GM23338 (cell line): ENCODE data around the gene P2RY6.

Experiments
- CREB1 ChIP-seq: fragments of 250-450 bp; sonication (Bioruptor Pico); IDR thresholded peaks from 2 replicates; pipeline ENCODE4 v1.5.0; 2020; ENCODE audit warnings: low read depth, mild to moderate bottlenecking, moderate library complexity
- EZH2 ChIP-seq: fragments of 200-600 bp; sonication (generic); IDR thresholded peaks from one replicate; pipeline ENCODE4 v1.8.0; 2017; ENCODE audit warnings: antibody characterized with exemption, mild to moderate bottlenecking, low read depth; ENCODE audit not compliant: unreplicated experiment
- EZH2phosphoT487 ChIP-seq: fragments of 200-600 bp; sonication (generic); IDR thresholded peaks from one replicate; pipeline ENCODE4 v1.8.1; 2018; ENCODE audit warnings: antibody characterized with exemption; ENCODE audit not compliant: unreplicated experiment
- JUNB ChIP-seq: IDR thresholded peaks from one replicate; pipeline ENCODE4 v1.6.1; 2016; ENCODE audit warnings: antibody characterized with exemption; ENCODE audit not compliant: unreplicated experiment
- NANOG ChIP-seq: IDR thresholded peaks from 2 replicates; pipeline ENCODE4 v1.6.1; 2016; ENCODE audit warnings: antibody characterized with exemption, borderline replicate concordance
- POLR2AphosphoS5 ChIP-seq: IDR thresholded peaks from 2 replicates; pipeline ENCODE4 v1.6.1; 2016; ENCODE audit warnings: antibody characterized with exemption, low read depth
- STAT1 ChIP-seq: IDR thresholded peaks from one replicate; pipeline ENCODE4 v1.6.1; 2016; ENCODE audit warnings: antibody characterized with exemption; ENCODE audit not compliant: unreplicated experiment
- ZNF114 ChIP-seq: fragments of 250-450 bp; sonication (Bioruptor Pico); IDR thresholded peaks from 2 replicates; pipeline ENCODE4 v1.5.0; 2020; ENCODE audit warnings: mild to moderate bottlenecking, moderate library complexity
- ZNF331 ChIP-seq: fragments of 250-450 bp; sonication (Bioruptor Pico); IDR thresholded peaks from 2 replicates; pipeline ENCODE4 v1.5.0; 2020; ENCODE audit warnings: low read depth, mild to moderate bottlenecking, moderate library complexity
- TF ChIP-seq, protein P1 (sequence below), 2 experiments: fragments of 200-600 bp in 1 of 2; sonication (generic) in 1 of 2; conservative IDR thresholded peaks; 2 replicates each; pipeline versions ENCODE4 v1.5.1 to v1.6.1; 2016 to 2017; ENCODE audit warnings: antibody characterized with exemption in 2 of 2, low read depth in 2 of 2, mild to moderate bottlenecking in 2 of 2, moderate library complexity in 1 of 2
- TF ChIP-seq, protein P2 (sequence below): IDR thresholded peaks from one replicate; pipeline ENCODE4 v1.6.1; 2018; ENCODE audit warnings: antibody characterized with exemption; ENCODE audit not compliant: unreplicated experiment
- TF ChIP-seq, protein P3 (sequence below): IDR thresholded peaks from 2 replicates; pipeline ENCODE4 v1.6.1; 2016; ENCODE audit warnings: antibody characterized with exemption
- TF ChIP-seq, protein P4 (sequence below): fragments of 250-450 bp; sonication (Bioruptor Pico); IDR thresholded peaks from 2 replicates; pipeline ENCODE4 v1.5.0; 2020; ENCODE audit warnings: mild to moderate bottlenecking, moderate library complexity

DNA sequence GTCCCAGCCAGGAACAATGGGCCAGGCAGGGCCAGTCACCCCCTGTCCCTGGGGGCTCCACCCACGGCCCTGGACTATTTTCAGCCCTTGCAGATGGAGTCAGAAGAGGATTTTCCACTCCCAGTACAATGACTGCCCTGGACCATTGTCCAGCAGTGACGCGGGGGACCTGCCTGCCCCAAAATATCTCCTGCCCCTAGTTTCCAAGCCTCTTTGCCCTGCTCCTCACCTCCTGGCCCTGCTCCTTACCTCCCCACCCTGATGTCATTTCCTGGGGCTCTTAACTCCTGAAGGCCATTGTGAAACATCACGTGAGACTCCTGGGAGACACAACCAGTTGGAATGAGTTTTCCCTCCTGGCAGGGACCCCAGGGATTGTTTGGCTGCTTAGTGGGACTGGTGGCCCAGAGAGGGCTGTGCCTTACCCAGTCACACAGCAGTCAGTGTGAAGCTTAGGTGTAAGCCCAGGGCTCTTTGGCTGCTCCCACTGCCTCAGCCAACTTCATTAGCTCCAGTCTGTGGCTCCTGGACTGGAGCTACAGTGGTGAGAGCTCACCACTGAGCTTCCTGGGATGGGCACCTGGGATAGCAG is 31.9 kb upstream of the P2RY6 start:
- TF ChIP-seq, protein P1, sequence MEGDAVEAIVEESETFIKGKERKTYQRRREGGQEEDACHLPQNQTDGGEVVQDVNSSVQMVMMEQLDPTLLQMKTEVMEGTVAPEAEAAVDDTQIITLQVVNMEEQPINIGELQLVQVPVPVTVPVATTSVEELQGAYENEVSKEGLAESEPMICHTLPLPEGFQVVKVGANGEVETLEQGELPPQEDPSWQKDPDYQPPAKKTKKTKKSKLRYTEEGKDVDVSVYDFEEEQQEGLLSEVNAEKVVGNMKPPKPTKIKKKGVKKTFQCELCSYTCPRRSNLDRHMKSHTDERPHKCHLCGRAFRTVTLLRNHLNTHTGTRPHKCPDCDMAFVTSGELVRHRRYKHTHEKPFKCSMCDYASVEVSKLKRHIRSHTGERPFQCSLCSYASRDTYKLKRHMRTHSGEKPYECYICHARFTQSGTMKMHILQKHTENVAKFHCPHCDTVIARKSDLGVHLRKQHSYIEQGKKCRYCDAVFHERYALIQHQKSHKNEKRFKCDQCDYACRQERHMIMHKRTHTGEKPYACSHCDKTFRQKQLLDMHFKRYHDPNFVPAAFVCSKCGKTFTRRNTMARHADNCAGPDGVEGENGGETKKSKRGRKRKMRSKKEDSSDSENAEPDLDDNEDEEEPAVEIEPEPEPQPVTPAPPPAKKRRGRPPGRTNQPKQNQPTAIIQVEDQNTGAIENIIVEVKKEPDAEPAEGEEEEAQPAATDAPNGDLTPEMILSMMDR (conservative IDR thresholded peaks at IDR 0.05; ENCODE audit: low read depth in 2 of 2) = no peak
- TF ChIP-seq EZH2 (no peak), EZH2phosphoT487 (no peak), JUNB (no peak), POLR2AphosphoS5 (no peak), CREB1 (CRISPR knock-in tag) (no peak), STAT1 (no peak), NANOG (no peak), ZNF114 (CRISPR knock-in tag) (no peak), ZNF331 (no peak)
- TF ChIP-seq, protein P2, sequence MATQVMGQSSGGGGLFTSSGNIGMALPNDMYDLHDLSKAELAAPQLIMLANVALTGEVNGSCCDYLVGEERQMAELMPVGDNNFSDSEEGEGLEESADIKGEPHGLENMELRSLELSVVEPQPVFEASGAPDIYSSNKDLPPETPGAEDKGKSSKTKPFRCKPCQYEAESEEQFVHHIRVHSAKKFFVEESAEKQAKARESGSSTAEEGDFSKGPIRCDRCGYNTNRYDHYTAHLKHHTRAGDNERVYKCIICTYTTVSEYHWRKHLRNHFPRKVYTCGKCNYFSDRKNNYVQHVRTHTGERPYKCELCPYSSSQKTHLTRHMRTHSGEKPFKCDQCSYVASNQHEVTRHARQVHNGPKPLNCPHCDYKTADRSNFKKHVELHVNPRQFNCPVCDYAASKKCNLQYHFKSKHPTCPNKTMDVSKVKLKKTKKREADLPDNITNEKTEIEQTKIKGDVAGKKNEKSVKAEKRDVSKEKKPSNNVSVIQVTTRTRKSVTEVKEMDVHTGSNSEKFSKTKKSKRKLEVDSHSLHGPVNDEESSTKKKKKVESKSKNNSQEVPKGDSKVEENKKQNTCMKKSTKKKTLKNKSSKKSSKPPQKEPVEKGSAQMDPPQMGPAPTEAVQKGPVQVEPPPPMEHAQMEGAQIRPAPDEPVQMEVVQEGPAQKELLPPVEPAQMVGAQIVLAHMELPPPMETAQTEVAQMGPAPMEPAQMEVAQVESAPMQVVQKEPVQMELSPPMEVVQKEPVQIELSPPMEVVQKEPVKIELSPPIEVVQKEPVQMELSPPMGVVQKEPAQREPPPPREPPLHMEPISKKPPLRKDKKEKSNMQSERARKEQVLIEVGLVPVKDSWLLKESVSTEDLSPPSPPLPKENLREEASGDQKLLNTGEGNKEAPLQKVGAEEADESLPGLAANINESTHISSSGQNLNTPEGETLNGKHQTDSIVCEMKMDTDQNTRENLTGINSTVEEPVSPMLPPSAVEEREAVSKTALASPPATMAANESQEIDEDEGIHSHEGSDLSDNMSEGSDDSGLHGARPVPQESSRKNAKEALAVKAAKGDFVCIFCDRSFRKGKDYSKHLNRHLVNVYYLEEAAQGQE = no peak
- TF ChIP-seq, protein P3, sequence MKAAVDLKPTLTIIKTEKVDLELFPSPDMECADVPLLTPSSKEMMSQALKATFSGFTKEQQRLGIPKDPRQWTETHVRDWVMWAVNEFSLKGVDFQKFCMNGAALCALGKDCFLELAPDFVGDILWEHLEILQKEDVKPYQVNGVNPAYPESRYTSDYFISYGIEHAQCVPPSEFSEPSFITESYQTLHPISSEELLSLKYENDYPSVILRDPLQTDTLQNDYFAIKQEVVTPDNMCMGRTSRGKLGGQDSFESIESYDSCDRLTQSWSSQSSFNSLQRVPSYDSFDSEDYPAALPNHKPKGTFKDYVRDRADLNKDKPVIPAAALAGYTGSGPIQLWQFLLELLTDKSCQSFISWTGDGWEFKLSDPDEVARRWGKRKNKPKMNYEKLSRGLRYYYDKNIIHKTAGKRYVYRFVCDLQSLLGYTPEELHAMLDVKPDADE = no peak
- TF ChIP-seq, protein P4, sequence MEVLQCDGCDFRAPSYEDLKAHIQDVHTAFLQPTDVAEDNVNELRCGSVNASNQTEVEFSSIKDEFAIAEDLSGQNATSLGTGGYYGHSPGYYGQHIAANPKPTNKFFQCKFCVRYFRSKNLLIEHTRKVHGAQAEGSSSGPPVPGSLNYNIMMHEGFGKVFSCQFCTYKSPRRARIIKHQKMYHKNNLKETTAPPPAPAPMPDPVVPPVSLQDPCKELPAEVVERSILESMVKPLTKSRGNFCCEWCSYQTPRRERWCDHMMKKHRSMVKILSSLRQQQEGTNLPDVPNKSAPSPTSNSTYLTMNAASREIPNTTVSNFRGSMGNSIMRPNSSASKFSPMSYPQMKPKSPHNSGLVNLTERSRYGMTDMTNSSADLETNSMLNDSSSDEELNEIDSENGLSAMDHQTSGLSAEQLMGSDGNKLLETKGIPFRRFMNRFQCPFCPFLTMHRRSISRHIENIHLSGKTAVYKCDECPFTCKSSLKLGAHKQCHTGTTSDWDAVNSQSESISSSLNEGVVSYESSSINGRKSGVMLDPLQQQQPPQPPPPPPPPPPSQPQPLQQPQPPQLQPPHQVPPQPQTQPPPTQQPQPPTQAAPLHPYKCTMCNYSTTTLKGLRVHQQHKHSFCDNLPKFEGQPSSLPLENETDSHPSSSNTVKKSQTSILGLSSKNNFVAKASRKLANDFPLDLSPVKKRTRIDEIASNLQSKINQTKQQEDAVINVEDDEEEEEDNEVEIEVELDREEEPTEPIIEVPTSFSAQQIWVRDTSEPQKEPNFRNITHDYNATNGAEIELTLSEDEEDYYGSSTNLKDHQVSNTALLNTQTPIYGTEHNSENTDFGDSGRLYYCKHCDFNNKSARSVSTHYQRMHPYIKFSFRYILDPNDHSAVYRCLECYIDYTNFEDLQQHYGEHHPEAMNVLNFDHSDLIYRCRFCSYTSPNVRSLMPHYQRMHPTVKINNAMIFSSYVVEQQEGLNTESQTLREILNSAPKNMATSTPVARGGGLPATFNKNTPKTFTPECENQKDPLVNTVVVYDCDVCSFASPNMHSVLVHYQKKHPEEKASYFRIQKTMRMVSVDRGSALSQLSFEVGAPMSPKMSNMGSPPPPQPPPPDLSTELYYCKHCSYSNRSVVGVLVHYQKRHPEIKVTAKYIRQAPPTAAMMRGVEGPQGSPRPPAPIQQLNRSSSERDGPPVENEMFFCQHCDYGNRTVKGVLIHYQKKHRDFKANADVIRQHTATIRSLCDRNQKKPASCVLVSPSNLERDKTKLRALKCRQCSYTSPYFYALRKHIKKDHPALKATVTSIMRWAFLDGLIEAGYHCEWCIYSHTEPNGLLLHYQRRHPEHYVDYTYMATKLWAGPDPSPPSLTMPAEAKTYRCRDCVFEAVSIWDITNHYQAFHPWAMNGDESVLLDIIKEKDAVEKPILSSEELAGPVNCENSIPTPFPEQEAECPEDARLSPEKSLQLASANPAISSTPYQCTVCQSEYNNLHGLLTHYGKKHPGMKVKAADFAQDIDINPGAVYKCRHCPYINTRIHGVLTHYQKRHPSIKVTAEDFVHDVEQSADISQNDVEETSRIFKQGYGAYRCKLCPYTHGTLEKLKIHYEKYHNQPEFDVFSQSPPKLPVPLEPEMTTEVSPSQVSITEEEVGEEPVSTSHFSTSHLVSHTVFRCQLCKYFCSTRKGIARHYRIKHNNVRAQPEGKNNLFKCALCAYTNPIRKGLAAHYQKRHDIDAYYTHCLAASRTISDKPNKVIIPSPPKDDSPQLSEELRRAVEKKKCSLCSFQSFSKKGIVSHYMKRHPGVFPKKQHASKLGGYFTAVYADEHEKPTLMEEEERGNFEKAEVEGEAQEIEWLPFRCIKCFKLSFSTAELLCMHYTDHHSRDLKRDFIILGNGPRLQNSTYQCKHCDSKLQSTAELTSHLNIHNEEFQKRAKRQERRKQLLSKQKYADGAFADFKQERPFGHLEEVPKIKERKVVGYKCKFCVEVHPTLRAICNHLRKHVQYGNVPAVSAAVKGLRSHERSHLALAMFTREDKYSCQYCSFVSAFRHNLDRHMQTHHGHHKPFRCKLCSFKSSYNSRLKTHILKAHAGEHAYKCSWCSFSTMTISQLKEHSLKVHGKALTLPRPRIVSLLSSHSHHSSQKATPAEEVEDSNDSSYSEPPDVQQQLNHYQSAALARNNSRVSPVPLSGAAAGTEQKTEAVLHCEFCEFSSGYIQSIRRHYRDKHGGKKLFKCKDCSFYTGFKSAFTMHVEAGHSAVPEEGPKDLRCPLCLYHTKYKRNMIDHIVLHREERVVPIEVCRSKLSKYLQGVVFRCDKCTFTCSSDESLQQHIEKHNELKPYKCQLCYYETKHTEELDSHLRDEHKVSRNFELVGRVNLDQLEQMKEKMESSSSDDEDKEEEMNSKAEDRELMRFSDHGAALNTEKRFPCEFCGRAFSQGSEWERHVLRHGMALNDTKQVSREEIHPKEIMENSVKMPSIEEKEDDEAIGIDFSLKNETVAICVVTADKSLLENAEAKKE = no peak
